Measurements from ENCODE around the gene MBD3L4. TPM values are rescaled to one million over a fixed set of nuclear protein-coding genes. Genes with fewer than 3 reads are reported as not detected.
"Not testable (repeated sequence)": the region's sequence is repeated elsewhere in the genome, so short reads cannot be mapped to it uniquely, and the experiment has no call there.

MBD3L4 gene
- polyA plus RNA-seq, 4 donors, result not detected

DNA sequence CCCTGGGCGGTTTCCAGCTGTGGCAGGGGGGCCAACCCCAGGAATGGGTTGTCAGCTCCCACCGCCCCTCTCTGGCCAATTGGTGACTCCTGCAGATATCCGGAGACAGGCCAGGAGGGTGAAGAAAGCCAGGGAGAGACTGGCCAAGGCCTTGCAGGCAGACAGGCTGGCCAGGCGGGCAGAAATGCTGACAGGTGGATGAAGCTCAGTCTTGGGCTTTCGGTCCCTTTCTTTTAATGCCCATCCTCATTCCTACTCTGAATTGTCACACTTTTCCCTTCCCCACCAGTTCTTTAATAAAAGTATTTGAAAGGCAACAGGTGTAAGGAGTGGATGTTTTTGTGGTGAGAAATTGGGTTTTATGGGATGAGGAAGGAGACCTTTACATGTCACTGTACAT, 11.4 kb upstream of the MBD3L4 start:
- DNase-seq (ENCODE audit: low read depth in 4 of 4, low spot score in 2 of 4), result not testable (repeated sequence)

DNA sequence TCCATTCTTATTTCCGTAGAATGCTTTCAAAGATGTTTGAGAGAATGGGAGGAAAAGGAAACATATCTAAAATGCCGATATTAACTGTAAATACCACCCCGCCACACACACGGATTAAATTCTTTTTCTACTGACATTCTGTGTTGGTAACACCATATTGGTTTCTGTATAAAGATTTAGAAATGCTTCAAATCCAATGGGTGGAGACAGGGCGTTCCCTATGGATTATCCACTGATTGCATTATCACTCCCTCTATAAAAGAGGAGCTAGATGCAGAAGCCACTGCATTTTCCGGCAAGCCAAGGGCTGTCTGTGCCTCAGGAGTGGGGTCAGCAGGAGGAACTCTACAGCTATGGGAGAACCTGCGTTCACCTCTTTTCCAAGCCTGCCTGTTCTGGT, 9.0 kb upstream of the MBD3L4 start, which contains the start of gene MBD3L2:
Gene MBD3L2 (plus strand): TSS at position 301 of the 400 bp plus-strand sequence. CDS start 53 bp downstream, at position 354.
- not testable (repeated sequence) for DNase-seq (ENCODE audit: low read depth in 4 of 4, low spot score in 2 of 4)

DNA sequence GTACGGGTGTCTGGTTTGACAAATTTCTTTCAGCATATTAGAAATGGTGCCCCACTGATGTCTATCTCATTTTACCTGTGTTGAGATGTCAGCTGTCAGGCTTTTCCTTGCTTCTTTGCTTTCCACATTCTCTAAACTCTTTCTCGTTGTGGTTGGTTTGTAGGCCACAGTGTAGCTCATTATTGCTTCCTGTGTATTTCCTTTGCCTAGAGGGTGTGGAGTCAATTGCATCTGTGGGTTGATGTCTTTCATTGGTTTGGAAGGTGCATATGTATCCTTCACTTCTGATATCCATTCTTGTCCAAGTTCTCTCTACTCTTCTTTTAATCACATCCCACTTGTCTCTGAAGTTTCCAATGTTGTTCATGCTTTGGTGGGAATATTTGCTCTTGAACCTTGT, 1.6 kb upstream of the MBD3L4 start:
- DNase-seq (ENCODE audit: low read depth in 4 of 4, low spot score in 2 of 4), result not testable (repeated sequence)

DNA sequence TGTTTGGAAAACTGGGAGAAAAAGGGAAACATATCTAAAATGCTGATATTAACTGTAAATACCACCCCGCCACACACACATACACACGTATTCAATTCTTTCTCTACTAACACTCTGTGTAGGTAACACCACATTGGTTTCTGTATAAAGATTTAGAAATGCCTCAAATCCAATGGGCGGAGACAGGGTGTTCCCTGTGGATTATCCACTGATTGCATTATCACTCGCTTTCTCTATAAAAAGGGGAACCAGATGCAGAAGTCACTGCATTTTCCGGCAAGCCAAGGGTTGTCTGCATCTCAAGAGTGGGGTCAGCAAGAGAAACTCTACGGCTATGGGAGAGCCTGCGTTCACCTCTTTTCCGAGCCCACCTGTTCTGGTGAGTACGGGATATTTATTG, 9.7 kb downstream of the MBD3L4 start, which contains the start of gene MBD3L5:
Gene MBD3L5 (plus strand): TSS at position 301 of the 400 bp plus-strand sequence. CDS start 34 bp downstream, at position 335.
- not testable (repeated sequence) for DNase-seq (ENCODE audit: low read depth in 4 of 4, low spot score in 2 of 4)

DNA sequence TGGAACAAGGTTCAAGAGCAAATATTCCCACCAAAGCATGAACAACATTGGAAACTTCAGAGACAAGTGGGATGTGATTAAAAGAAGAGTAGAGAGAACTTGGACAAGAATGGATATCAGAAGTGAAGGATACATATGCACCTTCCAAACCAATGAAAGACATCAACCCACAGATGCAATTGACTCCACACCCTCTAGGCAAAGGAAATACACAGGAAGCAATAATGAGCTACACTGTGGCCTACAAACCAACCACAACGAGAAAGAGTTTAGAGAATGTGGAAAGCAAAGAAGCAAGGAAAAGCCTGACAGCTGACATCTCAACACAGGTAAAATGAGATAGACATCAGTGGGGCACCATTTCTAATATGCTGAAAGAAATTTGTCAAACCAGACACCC, 11.2 kb downstream of the MBD3L4 start:
- not testable (repeated sequence) for DNase-seq (ENCODE audit: low read depth in 4 of 4, low spot score in 2 of 4)

DNA sequence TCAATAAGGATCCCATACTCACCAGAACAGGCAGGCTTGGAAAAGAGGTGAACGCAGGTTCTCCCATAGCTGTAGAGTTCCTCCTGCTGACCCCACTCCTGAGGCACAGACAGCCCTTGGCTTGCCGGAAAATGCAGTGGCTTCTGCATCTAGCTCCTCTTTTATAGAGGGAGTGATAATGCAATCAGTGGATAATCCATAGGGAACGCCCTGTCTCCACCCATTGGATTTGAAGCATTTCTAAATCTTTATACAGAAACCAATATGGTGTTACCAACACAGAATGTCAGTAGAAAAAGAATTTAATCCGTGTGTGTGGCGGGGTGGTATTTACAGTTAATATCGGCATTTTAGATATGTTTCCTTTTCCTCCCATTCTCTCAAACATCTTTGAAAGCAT, 18.6 kb downstream of the MBD3L4 start, which contains the start of gene MBD3L2B:
Gene MBD3L2B (minus strand): TSS at position 101 of the 400 bp plus-strand sequence. CDS start 34 bp downstream, at position 67.
- not testable (repeated sequence) for DNase-seq (ENCODE audit: low read depth in 4 of 4, low spot score in 2 of 4)

DNA sequence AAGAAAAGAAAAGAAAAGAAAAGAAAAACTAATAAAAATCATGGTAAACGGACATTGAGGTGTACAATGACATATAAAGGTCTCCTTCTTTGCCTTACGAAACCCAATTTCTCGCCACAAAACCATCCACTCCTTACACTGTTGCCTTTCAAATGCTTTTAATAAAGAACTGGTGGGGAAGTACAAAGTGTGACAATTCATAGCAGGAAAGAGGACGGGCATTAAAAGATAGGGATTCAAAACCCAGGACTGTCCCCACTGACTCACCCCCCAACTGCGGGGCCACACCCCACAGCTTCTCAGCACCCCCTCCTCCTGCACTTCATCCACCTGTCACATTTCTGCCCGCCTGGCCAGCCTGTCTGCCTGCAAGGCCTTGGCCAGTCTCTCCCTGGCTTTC, 21.2 kb downstream of the MBD3L4 start:
- no peak for DNase-seq (ENCODE audit: low read depth in 4 of 4, low spot score in 2 of 4)

DNA sequence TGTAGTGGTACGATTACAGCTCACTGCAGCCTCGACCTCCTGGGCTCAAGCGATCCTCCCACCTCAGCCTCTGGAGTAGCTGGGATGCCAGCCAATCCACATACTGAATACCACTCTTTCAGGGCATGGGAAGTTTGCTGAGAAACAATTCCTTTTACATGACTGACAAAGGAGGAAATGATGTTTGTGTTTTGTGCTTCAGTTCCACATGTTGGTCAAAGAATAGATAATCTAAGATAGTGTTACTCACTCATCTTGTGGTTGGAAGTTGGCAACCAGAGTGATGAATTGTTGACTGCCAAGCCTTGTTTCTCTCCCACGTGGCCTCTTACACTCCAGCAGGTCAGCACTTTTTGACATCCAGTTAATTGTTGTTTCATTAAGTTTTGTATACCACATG, 26.3 kb downstream of the MBD3L4 start:
- DNase-seq (ENCODE audit: low read depth in 4 of 4, low spot score in 2 of 4), result no peak

DNA sequence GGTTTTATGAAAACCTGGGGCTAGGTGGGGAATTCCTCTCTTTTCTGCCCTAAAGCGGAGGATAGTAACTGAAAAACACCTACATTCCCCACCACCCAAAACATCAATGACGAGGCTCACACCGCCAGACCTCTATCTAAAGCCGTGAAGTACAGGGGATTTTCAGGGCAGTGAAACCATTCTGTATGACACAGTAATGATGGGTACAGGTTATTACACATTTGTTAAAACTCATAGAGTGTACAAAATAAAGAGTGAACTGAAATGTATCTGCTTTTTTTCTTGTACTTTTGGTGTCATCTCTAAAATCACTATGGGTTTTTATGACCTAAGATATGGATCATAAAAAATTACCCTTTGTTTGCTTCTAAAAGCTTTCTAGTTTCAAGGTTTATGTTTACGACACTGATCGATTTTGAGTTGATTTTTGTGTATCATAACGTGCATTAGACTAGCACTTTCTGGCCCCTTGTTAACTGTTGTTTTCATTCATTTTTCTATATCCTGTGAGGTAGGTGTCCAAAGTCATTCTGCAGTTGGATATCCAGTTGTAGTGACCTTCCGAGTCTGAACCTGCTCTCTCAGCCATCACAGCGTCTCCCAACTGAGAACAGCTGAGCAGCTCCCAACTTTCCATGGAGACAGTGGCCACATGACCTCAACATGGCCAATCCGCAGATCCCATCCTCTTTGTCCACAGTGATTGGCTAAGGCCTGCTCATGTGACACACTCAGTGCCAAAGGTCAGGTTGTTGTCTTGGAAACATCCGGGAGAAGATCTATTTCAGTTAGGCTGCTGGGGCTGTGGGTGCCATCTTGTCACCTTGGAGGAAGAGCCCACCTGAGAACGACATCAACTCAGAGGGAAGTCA, 29.0 kb downstream of the MBD3L4 start:
- no peak for DNase-seq (ENCODE audit: low read depth in 4 of 4, low spot score in 2 of 4)

DNA sequence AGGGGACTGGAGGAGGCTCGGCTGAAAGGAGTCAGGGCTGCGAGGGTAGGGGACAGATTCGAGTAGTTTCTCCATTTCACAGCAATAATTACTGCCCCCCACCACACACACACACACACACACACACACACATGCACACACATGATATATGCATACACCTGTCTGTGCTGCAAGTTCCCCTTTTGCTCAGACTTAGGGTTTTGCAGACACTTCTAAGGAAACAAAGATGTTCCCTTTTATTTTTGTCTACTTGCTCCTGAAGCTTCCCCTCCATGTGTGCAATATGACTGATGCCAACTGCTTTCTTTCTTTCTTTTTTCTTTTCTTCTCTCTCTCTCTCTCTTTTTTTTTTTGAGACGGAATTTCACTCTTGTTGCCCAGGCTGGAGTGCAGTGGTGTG, 32.1 kb downstream of the MBD3L4 start:
- DNase-seq (ENCODE audit: low read depth in 4 of 4, low spot score in 2 of 4), result no peak

DNA sequence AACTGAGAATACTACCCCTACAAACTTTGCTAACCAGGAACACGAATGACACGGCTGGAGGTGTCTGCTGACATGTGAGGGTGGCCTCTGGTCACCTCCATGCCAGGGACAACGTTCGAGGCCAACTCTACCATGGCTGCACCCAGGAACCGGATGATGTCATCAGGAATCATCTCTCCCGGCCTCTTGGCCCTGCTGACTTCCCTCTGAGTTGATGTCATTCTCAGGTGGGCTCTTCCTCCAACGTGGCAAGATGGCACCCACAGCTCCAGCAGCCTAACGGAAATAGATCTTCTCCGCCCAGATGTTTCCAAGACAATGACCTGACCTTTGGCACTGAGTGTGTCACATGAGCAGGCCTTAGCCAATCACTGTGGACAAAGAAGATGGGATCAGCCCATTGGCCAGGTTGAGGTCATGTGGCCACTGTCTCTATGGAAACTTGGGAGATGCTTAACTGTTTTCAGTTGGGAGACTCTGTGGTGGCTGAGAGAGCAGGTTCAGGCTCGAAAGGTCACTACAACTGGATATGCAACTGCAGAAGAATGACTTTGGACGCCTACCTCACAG, 33.8 kb downstream of the MBD3L4 start:
- DNase-seq (ENCODE audit: low read depth in 4 of 4, low spot score in 2 of 4), result no peak

DNA sequence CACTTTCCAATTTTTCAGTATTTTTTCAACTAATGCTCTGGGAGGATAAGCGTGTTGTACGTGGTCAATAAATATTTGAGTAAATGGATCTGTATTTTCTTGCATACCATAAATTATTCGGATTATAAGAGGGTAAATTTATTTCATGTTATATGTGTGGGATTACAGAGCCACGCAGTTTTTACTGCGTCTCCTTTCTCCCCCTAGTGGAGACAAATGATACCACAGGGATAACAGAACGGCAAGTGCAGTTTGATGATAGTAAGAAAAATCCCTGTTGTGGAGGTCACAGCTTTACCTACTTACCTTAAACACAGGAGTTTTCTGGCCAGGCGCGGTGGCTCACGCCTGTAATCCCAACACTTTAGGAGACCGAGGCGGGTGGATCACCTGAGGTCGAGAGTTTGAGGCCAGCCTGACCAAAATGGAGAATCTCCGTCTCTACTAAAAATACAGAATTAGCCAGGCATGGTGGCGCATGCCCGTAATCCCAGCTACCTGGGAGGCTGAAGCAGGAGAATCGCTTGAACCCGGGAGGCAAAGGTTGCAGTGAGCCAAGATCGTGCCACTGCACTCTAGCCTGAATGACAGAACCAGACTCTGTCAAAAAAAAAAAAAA, 35.6 kb downstream of the MBD3L4 start:
- DNase-seq (ENCODE audit: low read depth in 4 of 4, low spot score in 2 of 4), result peak in 2 of 4 donors; percentile 2 to 17

DNA sequence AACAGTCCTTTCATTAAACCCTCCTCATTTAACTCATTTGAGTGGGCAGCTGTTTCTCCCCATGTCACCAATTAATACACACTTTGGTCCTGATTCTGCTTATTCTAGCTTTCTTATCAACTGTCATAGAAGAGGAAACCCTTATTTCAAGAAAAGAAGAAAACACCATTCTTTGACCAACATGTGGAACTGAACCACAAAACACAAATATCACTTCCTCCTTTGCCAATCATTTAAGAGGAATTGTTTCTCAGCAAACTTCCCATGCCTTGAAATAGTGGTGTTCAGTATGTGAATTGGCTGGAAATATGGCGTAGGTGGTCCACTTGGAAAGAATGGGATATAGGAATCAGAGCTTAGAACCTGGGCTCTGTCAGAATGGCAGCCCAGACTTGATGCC, 39.2 kb downstream of the MBD3L4 start:
- no peak for DNase-seq (ENCODE audit: low read depth in 4 of 4, low spot score in 2 of 4)

DNA sequence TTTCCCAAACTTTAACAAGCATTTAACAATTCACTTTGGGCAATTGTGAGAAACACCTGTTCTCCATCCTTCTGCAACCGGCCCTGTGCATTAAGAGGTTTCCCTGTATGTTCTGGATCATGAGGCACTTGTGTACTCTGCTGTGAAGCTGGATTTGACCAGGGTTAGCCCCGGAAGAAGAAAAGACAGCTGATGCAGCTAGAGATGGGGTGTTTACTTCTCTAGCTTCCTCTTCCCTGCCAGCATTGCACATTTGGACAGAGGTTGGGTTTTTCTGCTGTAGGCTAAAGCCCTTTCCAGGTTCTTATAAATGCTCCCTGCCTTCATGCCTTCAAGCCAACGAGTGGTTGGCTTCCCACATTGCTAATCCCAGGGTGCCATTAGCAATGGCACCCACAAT, 39.6 kb downstream of the MBD3L4 start:
- no peak for DNase-seq (ENCODE audit: low read depth in 4 of 4, low spot score in 2 of 4)

DNA sequence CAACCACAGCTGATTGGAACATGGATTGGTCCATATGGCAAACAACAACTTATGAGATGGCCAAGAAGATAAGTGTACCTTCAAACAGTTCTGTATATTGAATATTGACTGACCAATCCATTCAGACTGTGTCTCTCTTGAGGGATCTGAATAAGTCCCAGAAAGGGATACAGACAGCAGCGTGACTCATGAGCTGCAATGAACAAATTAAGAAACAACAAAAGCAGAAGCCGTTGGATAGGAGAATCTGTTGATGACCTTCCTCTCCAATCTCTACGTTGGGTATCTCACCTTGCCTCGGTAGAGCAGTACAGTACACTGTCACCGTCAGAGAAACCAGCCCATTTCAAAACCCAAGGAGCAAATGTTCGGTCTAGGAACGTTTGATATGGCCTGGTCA, 40.0 kb downstream of the MBD3L4 start:
- no peak for DNase-seq (ENCODE audit: low read depth in 4 of 4, low spot score in 2 of 4)

DNA sequence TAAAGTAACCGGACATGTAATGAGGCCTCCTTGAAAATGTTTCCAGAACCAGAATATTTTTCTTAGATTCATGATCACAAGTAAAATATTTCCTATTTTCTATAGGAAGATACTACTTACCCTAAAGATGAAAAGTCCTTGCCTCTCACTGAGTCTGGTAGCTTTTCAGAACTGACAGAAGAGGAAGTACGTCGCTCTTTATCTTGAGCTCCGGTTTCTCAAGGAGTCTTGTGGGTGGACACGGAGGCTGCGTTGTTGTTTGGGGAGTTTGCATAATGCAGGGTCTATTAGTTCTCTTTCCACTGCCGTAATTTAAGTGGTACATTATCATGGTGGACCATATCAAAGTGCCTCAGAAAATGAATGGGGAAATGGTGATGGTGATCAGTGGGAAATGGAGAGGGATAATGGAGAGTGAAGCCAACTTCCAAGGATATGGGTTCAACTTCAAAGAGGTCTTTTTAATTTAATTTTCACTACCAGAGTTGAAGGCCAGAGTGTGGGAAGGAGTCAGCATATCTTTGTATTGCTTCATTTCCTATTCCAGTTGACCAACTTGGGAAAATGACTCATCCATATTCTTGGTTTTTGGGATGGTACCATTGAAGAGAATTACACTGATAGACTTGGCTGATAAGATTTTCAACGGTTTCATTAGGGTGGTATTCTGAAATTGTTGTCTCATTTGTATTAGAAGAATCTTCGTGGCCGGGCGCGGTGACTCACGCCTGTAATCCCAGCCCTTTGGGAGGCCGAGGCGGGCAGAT, 42.1 kb downstream of the MBD3L4 start:
- no peak for DNase-seq (ENCODE audit: low read depth in 4 of 4, low spot score in 2 of 4)

DNA sequence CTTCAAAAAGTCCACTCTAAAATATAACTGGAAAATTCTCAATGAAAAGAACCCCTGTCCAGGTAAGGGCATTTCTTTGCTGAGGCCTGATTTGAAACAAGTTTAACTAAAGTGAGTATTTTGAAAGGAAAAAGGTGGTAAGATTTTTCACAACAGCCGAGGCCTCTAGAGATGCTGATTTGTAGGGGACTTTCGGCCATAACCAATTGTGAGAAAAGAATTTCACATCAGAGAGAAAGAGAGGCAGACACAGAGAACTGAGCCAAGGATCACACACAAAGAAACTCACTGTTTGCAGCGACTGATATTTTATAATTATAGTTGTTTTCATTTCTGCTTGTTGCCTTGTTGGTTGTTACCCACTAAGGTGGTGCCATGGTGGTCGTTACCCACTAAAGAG, 43.2 kb downstream of the MBD3L4 start:
- DNase-seq (ENCODE audit: low read depth in 4 of 4, low spot score in 2 of 4), result no peak

DNA sequence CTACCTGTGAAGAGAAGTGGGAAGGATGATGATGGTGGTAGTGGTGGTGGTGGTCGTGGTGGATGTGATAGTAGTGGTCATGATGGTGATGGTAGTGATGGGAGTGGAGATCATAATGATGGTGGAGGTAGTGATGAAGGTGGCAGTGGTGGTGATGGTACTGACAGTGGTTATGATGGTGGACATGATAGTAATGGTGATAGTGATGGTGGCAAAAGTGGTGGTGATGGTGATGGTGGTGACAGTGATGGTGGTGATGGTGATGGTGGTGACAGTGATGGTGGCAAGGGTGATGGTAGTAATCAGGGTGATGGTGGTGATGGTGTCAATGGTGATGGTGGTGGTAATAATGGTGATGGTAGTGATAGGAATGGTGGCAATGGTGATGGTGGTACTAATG, 44.9 kb downstream of the MBD3L4 start:
- DNase-seq (ENCODE audit: low read depth in 4 of 4, low spot score in 2 of 4), result no peak

DNA sequence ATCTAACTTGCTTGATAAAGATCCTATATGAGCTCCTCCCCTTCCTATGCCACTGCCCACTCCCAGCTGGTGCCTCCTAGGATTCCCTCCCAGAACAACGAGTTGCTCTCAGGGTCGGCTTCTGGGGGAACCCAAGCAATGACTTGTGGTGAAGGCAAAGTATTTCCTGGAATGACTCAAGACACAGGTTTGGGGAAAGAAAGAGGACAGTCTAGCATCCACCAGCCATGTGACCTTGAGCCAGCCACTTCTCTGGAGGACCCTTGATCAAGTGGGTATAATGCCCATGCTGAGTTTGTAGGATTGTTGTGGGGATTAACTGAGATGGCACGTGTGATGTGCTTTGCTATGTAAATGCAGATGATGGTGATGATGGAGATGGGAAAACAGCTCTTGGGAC, 51.7 kb downstream of the MBD3L4 start:
- no peak for DNase-seq (ENCODE audit: low read depth in 4 of 4, low spot score in 2 of 4)

DNA sequence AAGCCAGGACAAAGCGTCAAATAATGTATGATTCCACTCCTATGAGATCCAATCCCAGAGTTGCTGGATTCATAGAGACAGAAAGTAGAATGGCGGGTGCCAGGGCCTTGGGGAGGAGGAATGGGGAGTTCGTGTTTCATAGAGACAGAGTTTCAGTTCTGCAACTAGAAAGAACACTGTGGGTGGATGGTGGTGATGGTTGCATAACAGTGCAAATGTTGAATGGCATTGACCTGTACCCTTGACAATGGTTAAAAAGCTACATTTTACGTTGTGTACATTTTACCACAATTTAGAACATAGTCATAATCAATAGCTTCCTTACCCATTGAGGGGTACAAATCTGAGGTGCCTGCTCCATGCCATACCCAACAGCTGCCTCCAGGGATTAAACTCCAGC, 52.1 kb downstream of the MBD3L4 start:
- DNase-seq (ENCODE audit: low read depth in 4 of 4, low spot score in 2 of 4), result no peak

Measured in left renal cortex interstitium (tissue), 4 donors.